GM06990 (cell line): Measurements from ENCODE around the gene CEP85.
"Not testable (repeated sequence)": the region's sequence is repeated elsewhere in the genome, so short reads cannot be mapped to it uniquely, and the experiment has no call there.

Experiments
- DNase-seq: peaks from one replicate; pipeline ENCODE4 v3.0.0-alpha.2; 2011; ENCODE audit not compliant: insufficient read length; ENCODE audit errors: extremely low read depth
- H3K27me3 ChIP-seq: replicated peaks from 2 replicates; pipeline ENCODE4 v1.6.0; 2011; ENCODE audit warnings: low read length; ENCODE audit not compliant: control insufficient read depth, insufficient read depth
- H3K36me3 ChIP-seq: 2 replicates; pipeline ENCODE4 v1.5.1; 2011; ENCODE audit warnings: low read length; ENCODE audit not compliant: control insufficient read depth, insufficient read depth
- H3K4me3 ChIP-seq: replicated peaks from 2 replicates; pipeline ENCODE4 v1.5.1; 2011; ENCODE audit warnings: low read depth, mild to moderate bottlenecking, control low read depth, low read length
- CTCF ChIP-seq: IDR thresholded peaks from 2 replicates; pipeline ENCODE4 v1.5.1; 2011; ENCODE audit warnings: low read length, control low read depth, mild to moderate bottlenecking, inconsistent platforms; ENCODE audit not compliant: insufficient read depth, poor library complexity, severe bottlenecking

Gene CEP85

GRCh38 chr1:26290122-26290881, 56.3 kb downstream of the CEP85 start:
- TF ChIP-seq CTCF = no peak
- DNase-seq = no peak
- Histone ChIP-seq H3K36me3 (no peaks in the 10 kb centered on the region), H3K27me3 (no peaks in the 10 kb centered on the region), H3K4me3 (no peak overlapping the region)

- no peak for DNase-seq
- Histone ChIP-seq H3K4me3 (no peak overlapping the region), H3K36me3 (no peaks in the 10 kb centered on the region), H3K27me3 (no peaks in the 10 kb centered on the region)
- TF ChIP-seq CTCF = no peak
Measured at GRCh38 chr1:26290882-26291261, 56.9 kb downstream of the CEP85 start.

GRCh38 chr1:26291433-26291832, 57.4 kb downstream of the CEP85 start:
- no peak overlapping the region for H3K4me3 ChIP-seq
- no peak for TF ChIP-seq CTCF
- no peak for DNase-seq
- H3K36me3 ChIP-seq = no peaks in the 10 kb centered on the region
- no peaks in the 10 kb centered on the region for H3K27me3 ChIP-seq

- TF ChIP-seq CTCF = no peak
- no peaks in the 10 kb centered on the region for H3K36me3 ChIP-seq
- no peak overlapping the region for H3K4me3 ChIP-seq
- DNase-seq = no peak
- no peaks in the 10 kb centered on the region for H3K27me3 ChIP-seq
Measured at GRCh38 chr1:26291939-26292338, 57.9 kb downstream of the CEP85 start.

GRCh38 chr1:26292735-26293134, 58.7 kb downstream of the CEP85 start:
- not testable (repeated sequence) for DNase-seq, H3K27me3 ChIP-seq, H3K4me3 ChIP-seq

GRCh38 chr1:26293911-26294463, 60.0 kb downstream of the CEP85 start:
- DNase-seq = no peak
- Histone ChIP-seq H3K36me3 (no peaks in the 10 kb centered on the region; the same call in 1 of the 2 replicates), H3K27me3 (no peaks in the 10 kb centered on the region), H3K4me3 (no peak overlapping the region)
- no peak for TF ChIP-seq CTCF

More at GRCh38 chr1:26292735-26293134, 58.7 kb downstream of the CEP85 start:
- H3K36me3 ChIP-seq = not testable (repeated sequence)
